GM13976 (cell line): ENCODE measurements around the gene PIGH.

Experiments used
- DNase-seq: peaks from one replicate; pipeline ENCODE4 v3.0.0; 2012; ENCODE audit warnings: low spot score
- CTCF ChIP-seq: IDR thresholded peaks from 2 replicates; pipeline ENCODE4 v1.5.1; 2012; ENCODE audit warnings: borderline replicate concordance, mild to moderate bottlenecking; ENCODE audit not compliant: insufficient read depth; ENCODE audit errors: extremely low read depth, missing control alignments, control extremely low read depth
- in situ Hi-C: fragments of 300-500 bp; cut with MboI; formaldehyde crosslinking; loops from one replicate; pipeline ENCODE4 v1.12.0; 2022; ENCODE audit warnings: low sequenced_read_pairs, mixed read lengths, inconsistent platforms; ENCODE audit not compliant: unreplicated experiment

The PIGH gene

GRCh38 chr14:67556671-67557070 lies 43.4 kb downstream of the PIGH start:
- TF ChIP-seq CTCF: no peak
- no peak for DNase-seq
- in situ Hi-C loops: loop anchor here (10.0 kb wide), 1 partner anchor 122 kb away; no protein-coding TSS in a partner anchor

GRCh38 chr14:67555518-67556090 lies 44.5 kb downstream of the PIGH start:
- DNase-seq: no peak
- in situ Hi-C loops: loop anchor here (10.0 kb wide), 1 partner anchor 121 kb away; no protein-coding TSS in a partner anchor

GRCh38 chr14:67554341-67554740 lies 45.7 kb downstream of the PIGH start:
- in situ Hi-C loops: loop anchor here (10.0 kb wide), 1 partner anchor 120 kb away; no protein-coding TSS in a partner anchor
- TF ChIP-seq CTCF: no peak
- no peak for DNase-seq

More at GRCh38 chr14:67555518-67556090, 44.5 kb downstream of the PIGH start:
- TF ChIP-seq CTCF: no peak

- no peak for TF ChIP-seq CTCF
- no peak for DNase-seq
- in situ Hi-C loops: loop anchor here (10.0 kb wide), 1 partner anchor 119 kb away; no protein-coding TSS in a partner anchor
Observed at GRCh38 chr14:67553547-67553946, 46.5 kb downstream of the PIGH start.

- no peak for TF ChIP-seq CTCF
- no peak for DNase-seq
- in situ Hi-C loops: loop anchor here (10.0 kb wide), 1 partner anchor 117 kb away; no protein-coding TSS in a partner anchor
Observed at GRCh38 chr14:67551940-67552339, 48.1 kb downstream of the PIGH start.

- in situ Hi-C loops: loop anchor here (10.0 kb wide), 1 partner anchor 116 kb away; no protein-coding TSS in a partner anchor
- TF ChIP-seq CTCF: no peak
- DNase-seq: no peak
Observed at GRCh38 chr14:67551123-67551522, 48.9 kb downstream of the PIGH start.
